Esophagus squamous epithelium (tissue), 5 donors: Measurements from ENCODE around the gene CDK6. TPM values are rescaled to one million over a fixed set of nuclear protein-coding genes. Genes with fewer than 3 reads are reported as not detected.
A peak's percentile ranks its signal among the peaks of the same experiment; 100 is the strongest.

ENCODE experiments used
- DNase-seq: peaks from one replicate; lab custom pipeline; 2025; lab: John Stamatoyannopoulos, UW
- H3K27ac ChIP-seq, 4 donors: fragments of 200-600 bp; sonication (generic); one replicate each; pipeline ENCODE4 v1.5.1; 2016 to 2019; ENCODE audit warnings: mild to moderate bottlenecking in 1 of 4
- H3K27me3 ChIP-seq, 4 donors: fragments of 200-600 bp; sonication (generic); 1 replicate in 3 of 4; 2 replicates in 1 of 4; pipeline versions ENCODE4 v1.5.1 to v1.6.0; 2017 to 2021; ENCODE audit warnings: antibody characterized with exemption in 1 of 4
- H3K36me3 ChIP-seq, 3 donors: fragments of 200-600 bp; sonication (generic); one replicate each; pipeline ENCODE4 v1.5.1; 2016 to 2019
- H3K4me1 ChIP-seq, 3 donors: fragments of 200-600 bp; sonication (generic); one replicate each; pipeline ENCODE4 v1.5.1; 2017 to 2019
- H3K4me3 ChIP-seq, 4 donors: fragments of 200-600 bp; sonication (generic); 1 replicate in 3 of 4; 2 replicates in 1 of 4; pipeline ENCODE4 v1.5.1; 2016 to 2019; ENCODE audit warnings: mild to moderate bottlenecking in 2 of 4, moderate library complexity in 1 of 4
- H3K9me3 ChIP-seq, 3 donors: fragments of 200-600 bp; sonication (generic); one replicate each; pipeline ENCODE4 v1.5.1; 2016 to 2019
- POLR2A ChIP-seq, 4 donors: fragments of 450-650 bp; IDR thresholded peaks; one replicate each; pipeline ENCODE4 v1.6.1; 2017; ENCODE audit warnings: antibody characterized with exemption in 4 of 4, mild to moderate bottlenecking in 4 of 4, moderate library complexity in 3 of 4
- WGBS, 2 donors: methylation state at CpG; one replicate each; pipeline ENCODE4 v1.1.5; 2018; 5-methylcytosine and 5-hydroxymethylcytosine counted together
- intact Hi-C: fragments of 100-400 bp; cut with DNase I; formaldehyde crosslinking; loops from one replicate; pipeline ENCODE4 v1.15.0; 2022
- total RNA-seq, 4 donors: library from RNA; depleted of rRNA; stranded (reverse); fragments of >200 nt; gene quantifications; one replicate each; pipeline ENCODE4 v1.1.0, GENCODE V29; 2016
- TF ChIP-seq, protein P1 (sequence below), 6 experiments: fragments of 450-650 bp in 4 of 6; fragments of 200-600 bp in 2 of 6; sonication (generic) in 2 of 6; IDR thresholded peaks; one replicate each; pipeline ENCODE4 v1.5.1; 2016 to 2019; ENCODE audit warnings: antibody characterized with exemption in 6 of 6, mild to moderate bottlenecking in 4 of 6, moderate library complexity in 4 of 6
- donor health status: DM: yes; HTN: yes; CAD: no.

The CDK6 gene
- total RNA-seq, 4 donors from 2014 or later, result 15.6 to 59.2 (median 32.4) TPM

DNA sequence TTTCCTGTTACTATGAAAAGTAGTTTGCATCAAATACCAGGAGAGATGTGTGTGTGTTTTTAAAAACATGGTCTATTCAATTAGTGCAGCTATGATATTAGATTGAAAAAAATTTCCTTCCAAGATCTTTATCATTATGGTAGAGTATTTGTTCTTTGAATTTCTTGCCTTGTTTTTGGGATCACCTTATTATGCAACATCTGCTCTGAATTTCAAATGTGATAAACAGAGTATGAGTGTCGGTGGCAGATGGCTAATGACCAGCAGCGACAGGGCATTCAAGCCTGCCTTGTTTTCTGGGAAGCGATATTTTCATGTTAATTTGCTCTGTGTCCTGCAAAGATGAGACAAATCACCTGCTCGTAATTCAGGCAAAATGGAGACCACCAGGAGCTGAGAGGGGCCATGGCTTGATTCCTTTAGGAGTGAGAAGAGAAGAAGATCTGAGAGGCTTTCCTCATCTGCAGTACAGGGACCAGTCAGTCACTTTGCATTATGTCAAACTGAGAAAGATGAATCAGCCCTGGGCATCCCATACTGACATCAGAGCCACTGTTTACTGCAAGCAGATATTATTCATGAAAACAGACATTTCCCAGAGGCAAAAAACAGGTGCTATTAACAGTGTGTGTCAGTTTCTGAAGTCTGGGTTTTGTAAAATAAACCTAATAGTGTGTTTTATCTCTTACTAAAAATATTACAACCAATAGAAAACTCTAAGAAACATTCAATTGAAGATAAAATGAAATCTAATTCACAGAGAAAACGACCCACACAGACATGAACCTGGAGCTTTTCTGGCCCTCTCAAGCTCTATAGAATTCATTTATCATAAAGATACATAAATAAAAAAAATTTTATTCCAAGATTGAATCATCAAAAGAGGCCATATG is 67.6 kb downstream of the CDK6 start:
- H3K27me3 ChIP-seq, result no peaks in the 10 kb centered on the region
- TF ChIP-seq, protein P1, sequence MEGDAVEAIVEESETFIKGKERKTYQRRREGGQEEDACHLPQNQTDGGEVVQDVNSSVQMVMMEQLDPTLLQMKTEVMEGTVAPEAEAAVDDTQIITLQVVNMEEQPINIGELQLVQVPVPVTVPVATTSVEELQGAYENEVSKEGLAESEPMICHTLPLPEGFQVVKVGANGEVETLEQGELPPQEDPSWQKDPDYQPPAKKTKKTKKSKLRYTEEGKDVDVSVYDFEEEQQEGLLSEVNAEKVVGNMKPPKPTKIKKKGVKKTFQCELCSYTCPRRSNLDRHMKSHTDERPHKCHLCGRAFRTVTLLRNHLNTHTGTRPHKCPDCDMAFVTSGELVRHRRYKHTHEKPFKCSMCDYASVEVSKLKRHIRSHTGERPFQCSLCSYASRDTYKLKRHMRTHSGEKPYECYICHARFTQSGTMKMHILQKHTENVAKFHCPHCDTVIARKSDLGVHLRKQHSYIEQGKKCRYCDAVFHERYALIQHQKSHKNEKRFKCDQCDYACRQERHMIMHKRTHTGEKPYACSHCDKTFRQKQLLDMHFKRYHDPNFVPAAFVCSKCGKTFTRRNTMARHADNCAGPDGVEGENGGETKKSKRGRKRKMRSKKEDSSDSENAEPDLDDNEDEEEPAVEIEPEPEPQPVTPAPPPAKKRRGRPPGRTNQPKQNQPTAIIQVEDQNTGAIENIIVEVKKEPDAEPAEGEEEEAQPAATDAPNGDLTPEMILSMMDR (IDR thresholded peaks at IDR 0.05), result no peak
- no peak for TF ChIP-seq POLR2A (IDR thresholded peaks at IDR 0.05)
- WGBS, 2 donors, result 62 to 83% methylated on average over 5 of the region's 5 CpGs
- no peak overlapping the region for H3K27ac ChIP-seq
- H3K4me1 ChIP-seq, result peaks cover 7 to 29% (median 20%) of the 10 kb centered on the region in 3 donors
- DNase-seq, result no peak
- H3K9me3 ChIP-seq, result no peaks in the 10 kb centered on the region
- H3K36me3 ChIP-seq, result no peaks in the 10 kb centered on the region
- intact Hi-C loops, result no loop called here
- no peak overlapping the region for H3K4me3 ChIP-seq

DNA sequence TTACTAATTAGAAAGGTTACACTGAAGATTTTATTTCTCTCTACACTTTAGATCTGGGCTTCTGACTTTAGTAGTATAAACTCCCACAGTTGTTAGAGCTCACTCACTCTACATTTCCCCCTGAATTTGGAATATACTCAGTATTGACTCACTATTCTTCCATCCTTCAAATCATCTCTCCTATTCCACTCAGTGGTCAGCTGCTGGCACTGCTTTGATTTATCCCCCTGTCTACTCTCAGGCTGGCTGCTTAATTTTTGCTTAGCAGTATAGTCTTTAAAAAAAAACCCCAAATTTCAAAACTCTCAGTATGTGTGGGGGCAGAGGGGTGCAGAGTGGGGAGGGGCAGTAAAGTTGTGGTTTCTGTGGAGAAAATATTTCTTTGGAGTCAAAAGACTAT is 68.9 kb downstream of the CDK6 start:
- no peaks in the 10 kb centered on the region for H3K27me3 ChIP-seq
- TF ChIP-seq, protein P1 (IDR thresholded peaks at IDR 0.05), result no peak
- no peak for TF ChIP-seq POLR2A (IDR thresholded peaks at IDR 0.05)
- no peaks in the 10 kb centered on the region for H3K9me3 ChIP-seq
- H3K27ac ChIP-seq, result peak overlapping the region in 2 of 4 donors; percentile 65 to 68
- intact Hi-C loops, result no loop called here
- peaks cover 7 to 42% (median 20%) of the 10 kb centered on the region in 3 donors for H3K4me1 ChIP-seq
- no peak for DNase-seq
- H3K36me3 ChIP-seq, result no peaks in the 10 kb centered on the region
- no peak overlapping the region for H3K4me3 ChIP-seq

GRCh38 chr7:92766461-92767003 is 69.8 kb downstream of the CDK6 start:
- DNase-seq, result no peak
- no peak for TF ChIP-seq POLR2A (IDR thresholded peaks at IDR 0.05)
- TF ChIP-seq, protein P1 (IDR thresholded peaks at IDR 0.05), result no peak
- WGBS, 2 donors, result 17 to 31% methylated on average over 3 of the region's 3 CpGs
- Histone ChIP-seq H3K27ac (peak overlapping the region; percentile 3 to 69 (median 66)), H3K4me1 (peaks cover 7 to 43% (median 20%) of the 10 kb centered on the region in 3 donors), H3K9me3 (no peaks in the 10 kb centered on the region), H3K36me3 (no peaks in the 10 kb centered on the region), H3K27me3 (no peaks in the 10 kb centered on the region), H3K4me3 (no peak overlapping the region)
- intact Hi-C loops, result no loop called here

DNA sequence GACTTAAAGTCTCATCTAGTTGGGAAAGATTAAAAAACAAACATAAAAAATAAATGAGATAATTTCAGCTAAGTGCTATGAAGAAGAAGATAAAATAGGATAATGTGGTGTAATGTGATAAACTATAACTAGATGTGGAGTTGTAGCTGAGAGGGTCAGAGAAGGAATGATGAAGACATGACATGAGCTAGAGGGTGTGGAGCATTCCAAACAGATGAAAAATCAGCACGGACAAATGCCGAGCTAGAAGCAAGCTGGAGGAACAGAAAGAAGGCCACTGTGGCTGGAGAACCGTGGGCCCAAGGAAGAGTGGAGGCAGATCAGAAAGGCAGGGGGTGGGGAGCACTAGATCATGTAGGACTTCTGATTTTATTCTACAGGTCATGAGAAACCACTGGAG is 70.6 kb downstream of the CDK6 start:
- Histone ChIP-seq H3K4me1 (peaks cover 7 to 43% (median 20%) of the 10 kb centered on the region in 3 donors), H3K9me3 (no peaks in the 10 kb centered on the region), H3K4me3 (no peak overlapping the region), H3K36me3 (no peaks in the 10 kb centered on the region), H3K27me3 (no peaks in the 10 kb centered on the region), H3K27ac (peak overlapping the region; percentile 3 to 69 (median 66))
- WGBS, 2 donors, result 14 to 36% methylated on average over 3 of the region's 3 CpGs
- intact Hi-C loops, result no loop called here
- TF ChIP-seq, protein P1 (IDR thresholded peaks at IDR 0.05), result no peak
- no peak for TF ChIP-seq POLR2A (IDR thresholded peaks at IDR 0.05)
- no peak for DNase-seq
